Neural cell (in vitro differentiated cells): ENCODE data around the gene MARF1. TPM values are rescaled to one million over a fixed set of nuclear protein-coding genes. Genes with fewer than 3 reads are reported as not detected.
"Not testable (repeated sequence)": the region's sequence is repeated elsewhere in the genome, so short reads cannot be mapped to it uniquely, and the experiment has no call there.

ENCODE experiments used
- H2AFZ ChIP-seq: fragments of 200-600, 300-800 bp; sonication (generic), shearing (Covaris generic); 2 replicates; pipeline ENCODE4 v1.6.0; 2014; ENCODE audit warnings: low read depth, mild to moderate bottlenecking, antibody characterized with exemption, low read length, moderate library complexity
- H3F3A ChIP-seq: fragments of 200-600 bp; shearing (Covaris generic); 2 replicates; pipeline ENCODE4 v1.6.1; 2016; ENCODE audit warnings: mild to moderate bottlenecking, moderate library complexity, mixed read lengths, antibody characterized with exemption, low read length; ENCODE audit not compliant: insufficient read depth, poor library complexity, severe bottlenecking
- H3K27ac ChIP-seq: fragments of 200-600, 300-800 bp; sonication (generic), shearing (Covaris generic); 2 replicates; pipeline ENCODE4 v1.5.1; 2014; ENCODE audit warnings: mild to moderate bottlenecking, low read length, moderate library complexity
- H3K27me3 ChIP-seq: fragments of 300-800, 200-600 bp; sonication (generic), shearing (Covaris generic); 2 replicates; pipeline ENCODE4 v1.6.0; 2014; ENCODE audit warnings: mild to moderate bottlenecking, low read depth, low read length, moderate library complexity; ENCODE audit not compliant: insufficient read depth
- H3K36me3 ChIP-seq: fragments of 300-800, 200-600 bp; sonication (generic), shearing (Covaris generic); 2 replicates; pipeline ENCODE4 v1.5.1; 2014; ENCODE audit warnings: mild to moderate bottlenecking, antibody characterized with exemption, low read length, moderate library complexity; ENCODE audit not compliant: insufficient read depth
- H3K4me2 ChIP-seq: fragments of 300-800, 200-600 bp; sonication (generic), shearing (Covaris generic); 2 replicates; pipeline ENCODE4 v1.6.0; 2014; ENCODE audit warnings: mild to moderate bottlenecking, low read length
- H3K4me3 ChIP-seq: fragments of 300-800, 200-600 bp; sonication (generic), shearing (Covaris generic); 2 replicates; pipeline ENCODE4 v1.5.1; 2014; ENCODE audit warnings: mild to moderate bottlenecking, low read length, moderate library complexity
- H3K79me2 ChIP-seq: fragments of 200-600 bp; shearing (Covaris generic); replicated peaks from 2 replicates; pipeline ENCODE4 v1.6.0; 2014; ENCODE audit warnings: mild to moderate bottlenecking, low read length, moderate library complexity; ENCODE audit not compliant: insufficient read depth
- H3K9ac ChIP-seq: fragments of 300-800, 200-600 bp; sonication (generic), shearing (Covaris generic); 2 replicates; pipeline ENCODE4 v1.6.1; 2016; ENCODE audit warnings: mild to moderate bottlenecking, low read length, mixed read lengths
- H3K9me2 ChIP-seq: fragments of 200-600 bp; shearing (Covaris generic); 2 replicates; pipeline ENCODE4 v1.6.1; 2016; ENCODE audit warnings: mild to moderate bottlenecking, low read length, mixed read lengths; ENCODE audit not compliant: insufficient read depth
- H3K9me3 ChIP-seq: fragments of 200-600, 300-800 bp; sonication (generic), shearing (Covaris generic); 2 replicates; pipeline ENCODE4 v1.6.1; 2016; ENCODE audit warnings: mild to moderate bottlenecking, mixed run types, low read length, moderate library complexity, mixed read lengths
- H4K20me1 ChIP-seq: fragments of 200-600 bp; shearing (Covaris generic); 2 replicates; pipeline ENCODE4 v1.6.1; 2016; ENCODE audit warnings: mild to moderate bottlenecking, mixed run types; ENCODE audit not compliant: insufficient read depth
- EP300 ChIP-seq: fragments of 450-650 bp; conservative IDR thresholded peaks from 2 replicates; pipeline ENCODE4 v1.6.1; 2014; ENCODE audit warnings: antibody characterized with exemption, mild to moderate bottlenecking, moderate library complexity; ENCODE audit not compliant: poor library complexity, severe bottlenecking
- EZH2 ChIP-seq: fragments of 200-600, 300-800 bp; shearing (Covaris generic), sonication (generic); IDR thresholded peaks from 2 replicates; pipeline ENCODE4 v1.6.1; 2014; ENCODE audit warnings: antibody characterized with exemption, low read length, borderline replicate concordance, mild to moderate bottlenecking; ENCODE audit not compliant: insufficient read depth, poor library complexity, severe bottlenecking
- MXI1 ChIP-seq: fragments of 450-650 bp; conservative IDR thresholded peaks from 2 replicates; pipeline ENCODE4 v1.6.1; 2014; ENCODE audit warnings: antibody characterized with exemption, mild to moderate bottlenecking; ENCODE audit not compliant: poor library complexity, severe bottlenecking
- POLR2AphosphoS5 ChIP-seq: IDR thresholded peaks from 2 replicates; pipeline ENCODE4 v1.6.1; 2012
- RAD21 ChIP-seq: fragments of 450-650 bp; conservative IDR thresholded peaks from 2 replicates; pipeline ENCODE4 v1.6.1; 2014; ENCODE audit warnings: antibody characterized with exemption, mild to moderate bottlenecking, moderate library complexity
- SMC3 ChIP-seq: fragments of 450-650 bp; conservative IDR thresholded peaks from 2 replicates; pipeline ENCODE4 v1.6.1; 2014; ENCODE audit warnings: antibody characterized with exemption, mild to moderate bottlenecking, moderate library complexity; ENCODE audit not compliant: poor library complexity
- TAF1 ChIP-seq: IDR thresholded peaks from 2 replicates; pipeline ENCODE4 v1.6.1; 2012; ENCODE audit warnings: low read depth
- polyA plus RNA-seq: library from polyadenylated mRNA; depleted of rRNA; stranded (reverse); fragments of >200 nt; gene quantifications from 2 replicates; pipeline ENCODE4 v1.2.3, GENCODE V29; 2014
- TF ChIP-seq, protein P1 (sequence below): fragments of 450-650 bp; IDR thresholded peaks from 2 replicates; pipeline ENCODE4 v1.5.1; 2014; ENCODE audit warnings: antibody characterized with exemption, mild to moderate bottlenecking, moderate library complexity; ENCODE audit not compliant: poor library complexity, severe bottlenecking
- TF ChIP-seq, protein P2 (sequence below): IDR thresholded peaks from 2 replicates; pipeline ENCODE4 v1.6.1; 2012; ENCODE audit warnings: borderline replicate concordance

Gene MARF1
- polyA plus RNA-seq, 1 donor from 2014 or later: 23.2 TPM

DNA sequence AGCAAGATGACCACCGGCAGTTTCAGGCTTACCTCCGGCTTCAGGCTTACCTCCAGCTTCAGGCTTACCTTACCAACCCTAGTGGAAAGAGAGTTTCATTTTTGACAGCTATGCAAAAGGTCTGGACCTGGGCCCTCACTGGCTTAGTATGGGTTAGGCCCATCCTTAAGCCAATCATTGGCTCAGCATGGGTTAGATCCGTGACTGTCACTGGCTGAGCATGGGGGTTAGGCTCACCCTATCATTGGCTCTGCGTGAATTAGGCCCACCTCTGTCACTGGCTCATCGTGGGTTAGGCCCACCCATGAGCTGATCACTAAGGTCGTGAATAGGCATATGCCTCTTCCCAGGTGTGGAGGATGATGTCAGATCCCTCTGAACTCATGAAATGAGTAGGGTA lies 15.2 kb upstream of the MARF1 start:
- no peak overlapping the region for H3K4me2 ChIP-seq
- no peaks in the 10 kb centered on the region for H3F3A ChIP-seq
- H3K9ac ChIP-seq: no peak overlapping the region
- H3K36me3 ChIP-seq: no peaks in the 10 kb centered on the region
- no peak overlapping the region for H2AFZ ChIP-seq
- no peaks in the 10 kb centered on the region for H3K27me3 ChIP-seq
- TF ChIP-seq, protein P1, sequence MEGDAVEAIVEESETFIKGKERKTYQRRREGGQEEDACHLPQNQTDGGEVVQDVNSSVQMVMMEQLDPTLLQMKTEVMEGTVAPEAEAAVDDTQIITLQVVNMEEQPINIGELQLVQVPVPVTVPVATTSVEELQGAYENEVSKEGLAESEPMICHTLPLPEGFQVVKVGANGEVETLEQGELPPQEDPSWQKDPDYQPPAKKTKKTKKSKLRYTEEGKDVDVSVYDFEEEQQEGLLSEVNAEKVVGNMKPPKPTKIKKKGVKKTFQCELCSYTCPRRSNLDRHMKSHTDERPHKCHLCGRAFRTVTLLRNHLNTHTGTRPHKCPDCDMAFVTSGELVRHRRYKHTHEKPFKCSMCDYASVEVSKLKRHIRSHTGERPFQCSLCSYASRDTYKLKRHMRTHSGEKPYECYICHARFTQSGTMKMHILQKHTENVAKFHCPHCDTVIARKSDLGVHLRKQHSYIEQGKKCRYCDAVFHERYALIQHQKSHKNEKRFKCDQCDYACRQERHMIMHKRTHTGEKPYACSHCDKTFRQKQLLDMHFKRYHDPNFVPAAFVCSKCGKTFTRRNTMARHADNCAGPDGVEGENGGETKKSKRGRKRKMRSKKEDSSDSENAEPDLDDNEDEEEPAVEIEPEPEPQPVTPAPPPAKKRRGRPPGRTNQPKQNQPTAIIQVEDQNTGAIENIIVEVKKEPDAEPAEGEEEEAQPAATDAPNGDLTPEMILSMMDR: no peak
- TF ChIP-seq RAD21 (no peak), EZH2 (no peak), TAF1 (no peak), EP300 (no peak), MXI1 (no peak), POLR2AphosphoS5 (no peak), SMC3 (no peak)
- TF ChIP-seq, protein P2, sequence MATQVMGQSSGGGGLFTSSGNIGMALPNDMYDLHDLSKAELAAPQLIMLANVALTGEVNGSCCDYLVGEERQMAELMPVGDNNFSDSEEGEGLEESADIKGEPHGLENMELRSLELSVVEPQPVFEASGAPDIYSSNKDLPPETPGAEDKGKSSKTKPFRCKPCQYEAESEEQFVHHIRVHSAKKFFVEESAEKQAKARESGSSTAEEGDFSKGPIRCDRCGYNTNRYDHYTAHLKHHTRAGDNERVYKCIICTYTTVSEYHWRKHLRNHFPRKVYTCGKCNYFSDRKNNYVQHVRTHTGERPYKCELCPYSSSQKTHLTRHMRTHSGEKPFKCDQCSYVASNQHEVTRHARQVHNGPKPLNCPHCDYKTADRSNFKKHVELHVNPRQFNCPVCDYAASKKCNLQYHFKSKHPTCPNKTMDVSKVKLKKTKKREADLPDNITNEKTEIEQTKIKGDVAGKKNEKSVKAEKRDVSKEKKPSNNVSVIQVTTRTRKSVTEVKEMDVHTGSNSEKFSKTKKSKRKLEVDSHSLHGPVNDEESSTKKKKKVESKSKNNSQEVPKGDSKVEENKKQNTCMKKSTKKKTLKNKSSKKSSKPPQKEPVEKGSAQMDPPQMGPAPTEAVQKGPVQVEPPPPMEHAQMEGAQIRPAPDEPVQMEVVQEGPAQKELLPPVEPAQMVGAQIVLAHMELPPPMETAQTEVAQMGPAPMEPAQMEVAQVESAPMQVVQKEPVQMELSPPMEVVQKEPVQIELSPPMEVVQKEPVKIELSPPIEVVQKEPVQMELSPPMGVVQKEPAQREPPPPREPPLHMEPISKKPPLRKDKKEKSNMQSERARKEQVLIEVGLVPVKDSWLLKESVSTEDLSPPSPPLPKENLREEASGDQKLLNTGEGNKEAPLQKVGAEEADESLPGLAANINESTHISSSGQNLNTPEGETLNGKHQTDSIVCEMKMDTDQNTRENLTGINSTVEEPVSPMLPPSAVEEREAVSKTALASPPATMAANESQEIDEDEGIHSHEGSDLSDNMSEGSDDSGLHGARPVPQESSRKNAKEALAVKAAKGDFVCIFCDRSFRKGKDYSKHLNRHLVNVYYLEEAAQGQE: no peak
- no peaks in the 10 kb centered on the region for H3K79me2 ChIP-seq
- H3K4me3 ChIP-seq: no peak overlapping the region
- H4K20me1 ChIP-seq: no peaks in the 10 kb centered on the region
- H3K9me3 ChIP-seq: no peaks in the 10 kb centered on the region
- no peaks in the 10 kb centered on the region for H3K9me2 ChIP-seq
- H3K27ac ChIP-seq: no peak overlapping the region

DNA sequence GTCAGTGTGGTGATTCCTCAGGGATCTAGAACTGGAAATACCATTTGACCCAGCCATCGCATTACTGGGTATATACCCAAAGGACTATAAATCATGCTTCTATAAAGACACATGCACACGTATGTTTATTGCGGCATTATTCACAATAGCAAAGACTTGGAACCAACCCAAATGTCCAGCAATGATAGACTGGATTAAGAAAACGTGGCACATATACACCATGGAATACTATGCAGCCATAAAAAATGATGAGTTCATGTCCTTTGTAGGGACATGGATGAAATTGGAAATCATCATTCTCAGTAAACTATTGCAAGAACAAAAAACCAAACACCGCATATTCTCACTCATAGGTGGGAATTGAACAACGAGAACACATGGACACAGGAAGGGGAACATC lies 12.6 kb upstream of the MARF1 start:
- not testable (repeated sequence) for H3K9me3 ChIP-seq, H3F3A ChIP-seq, H3K4me3 ChIP-seq, H3K79me2 ChIP-seq, H3K27me3 ChIP-seq, H3K9ac ChIP-seq, H3K4me2 ChIP-seq, H4K20me1 ChIP-seq, H2AFZ ChIP-seq, H3K36me3 ChIP-seq, H3K27ac ChIP-seq, H3K9me2 ChIP-seq

DNA sequence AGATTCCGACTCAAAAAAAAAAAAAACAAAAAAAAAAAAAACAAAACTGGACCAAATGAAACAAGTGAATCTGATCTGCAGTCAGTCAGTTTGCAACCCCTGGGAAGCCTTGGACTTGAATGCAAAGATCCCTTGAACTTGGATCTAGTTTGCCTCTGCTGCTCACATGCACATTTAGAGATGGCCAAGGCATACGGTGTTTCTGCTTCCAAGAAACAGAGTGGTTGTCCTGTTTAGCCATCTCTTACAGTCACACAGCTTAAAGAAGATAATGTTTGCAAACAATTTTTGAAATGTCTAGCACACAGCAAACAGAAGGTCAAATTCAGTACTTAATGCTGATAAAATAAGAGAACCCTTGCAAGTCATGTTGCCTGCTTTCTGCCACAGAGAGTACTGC lies 11.6 kb upstream of the MARF1 start:
- Histone ChIP-seq H3K4me2 (no peak overlapping the region), H3K27ac (no peak overlapping the region), H3F3A (no peaks in the 10 kb centered on the region), H3K9me2 (no peaks in the 10 kb centered on the region), H3K9me3 (no peaks in the 10 kb centered on the region), H3K27me3 (peaks cover 5% of the 10 kb centered on the region), H4K20me1 (no peaks in the 10 kb centered on the region), H3K4me3 (no peak overlapping the region), H3K9ac (no peak overlapping the region), H2AFZ (no peak overlapping the region), H3K36me3 (no peaks in the 10 kb centered on the region), H3K79me2 (no peaks in the 10 kb centered on the region)
- TF ChIP-seq EP300 (no peak), EZH2 (no peak), TAF1 (no peak), RAD21 (no peak)
- TF ChIP-seq, protein P2: no peak
